ENCODE results near the gene CTDSP1.

CTDSP1 gene

DNA sequence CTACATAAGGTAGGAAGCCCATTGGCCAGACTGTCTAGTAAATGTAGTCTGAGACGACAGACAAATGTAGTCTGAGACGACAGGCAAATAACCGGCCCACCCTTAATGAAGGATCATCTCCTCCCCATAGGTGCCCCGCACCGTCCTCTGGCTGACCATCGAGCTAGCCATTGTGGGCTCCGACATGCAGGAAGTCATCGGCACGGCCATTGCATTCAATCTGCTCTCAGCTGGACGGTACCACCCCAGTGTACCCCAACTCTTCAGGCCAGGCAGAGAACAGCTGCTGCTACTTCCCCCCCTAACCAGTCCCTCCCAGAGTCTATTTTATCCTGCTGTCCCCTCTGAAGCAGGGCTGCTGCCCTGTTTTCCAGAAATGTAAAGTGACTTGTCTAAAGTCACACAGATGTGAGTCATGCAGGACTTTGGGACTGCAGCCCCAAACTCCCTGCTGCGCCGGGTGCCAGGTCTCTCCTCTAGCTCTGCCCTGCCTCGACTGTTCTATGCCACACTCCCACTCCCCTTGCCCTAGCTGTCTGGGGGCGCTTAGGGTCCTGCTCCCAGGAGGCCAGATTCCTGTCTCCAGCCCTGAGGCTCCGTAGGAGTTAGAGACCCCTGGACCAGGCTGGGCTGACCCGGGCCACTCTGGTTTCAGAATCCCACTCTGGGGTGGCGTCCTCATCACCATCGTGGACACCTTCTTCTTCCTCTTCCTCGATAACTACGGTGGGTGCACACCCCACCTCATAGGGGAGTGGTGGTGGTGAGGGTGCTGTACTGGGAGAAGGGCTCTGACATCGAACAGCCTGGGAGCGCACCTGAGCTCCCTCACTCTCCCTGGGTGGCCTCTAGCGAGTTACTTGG is 12.9 kb upstream of the CTDSP1 start:
- TF ChIP-seq CTCF (IDR thresholded peaks at IDR 0.05) = no peak

- TF ChIP-seq CTCF (IDR thresholded peaks at IDR 0.05) = no peak
These were observed 12.1 kb upstream of the CTDSP1 start for GRCh38 chr2:218387369-218388194.

DNA sequence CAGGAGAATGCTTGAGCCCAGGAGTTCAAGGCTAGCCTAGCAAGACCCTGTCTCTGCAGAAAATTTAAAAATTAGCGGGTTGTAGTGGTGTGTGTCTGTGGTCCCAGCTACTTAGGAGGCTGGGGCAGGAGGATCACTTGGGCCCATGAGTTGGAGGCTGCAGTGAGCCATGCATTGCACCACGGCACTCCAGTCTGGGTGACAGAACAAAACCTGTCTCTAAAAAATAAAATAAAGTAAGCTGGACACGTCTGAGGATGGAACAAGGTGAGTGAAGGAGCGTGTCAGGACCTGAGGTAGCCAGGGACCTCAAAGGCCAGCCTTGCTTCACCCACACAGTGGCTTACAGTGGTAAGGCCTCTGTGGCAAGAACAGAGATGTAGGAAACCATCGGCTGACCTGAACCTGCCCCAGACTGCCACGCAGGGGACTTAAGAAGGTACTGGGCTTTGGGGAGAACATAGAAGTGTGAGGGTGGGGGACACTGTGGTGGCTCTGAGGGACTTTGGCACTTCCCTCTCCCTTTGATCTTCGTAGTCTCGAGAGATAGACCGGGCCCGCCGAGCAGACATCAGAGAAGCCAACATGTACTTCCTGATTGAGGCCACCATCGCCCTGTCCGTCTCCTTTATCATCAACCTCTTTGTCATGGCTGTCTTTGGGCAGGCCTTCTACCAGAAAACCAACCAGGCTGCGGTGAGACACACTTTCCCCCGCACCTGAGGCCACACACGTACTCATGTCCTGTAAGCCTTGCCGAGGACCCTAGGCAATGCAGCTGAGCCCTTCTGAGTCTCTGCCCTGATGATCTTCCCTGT is 10.1 kb upstream of the CTDSP1 start:
- TF ChIP-seq CTCF (IDR thresholded peaks at IDR 0.05) = no peak

GRCh38 chr2:218391202-218391601 is 8.5 kb upstream of the CTDSP1 start:
- TF ChIP-seq CTCF (IDR thresholded peaks at IDR 0.05) = no peak

GRCh38 chr2:218392459-218392858 is 7.2 kb upstream of the CTDSP1 start:
- no peak for TF ChIP-seq CTCF (IDR thresholded peaks at IDR 0.05)

DNA sequence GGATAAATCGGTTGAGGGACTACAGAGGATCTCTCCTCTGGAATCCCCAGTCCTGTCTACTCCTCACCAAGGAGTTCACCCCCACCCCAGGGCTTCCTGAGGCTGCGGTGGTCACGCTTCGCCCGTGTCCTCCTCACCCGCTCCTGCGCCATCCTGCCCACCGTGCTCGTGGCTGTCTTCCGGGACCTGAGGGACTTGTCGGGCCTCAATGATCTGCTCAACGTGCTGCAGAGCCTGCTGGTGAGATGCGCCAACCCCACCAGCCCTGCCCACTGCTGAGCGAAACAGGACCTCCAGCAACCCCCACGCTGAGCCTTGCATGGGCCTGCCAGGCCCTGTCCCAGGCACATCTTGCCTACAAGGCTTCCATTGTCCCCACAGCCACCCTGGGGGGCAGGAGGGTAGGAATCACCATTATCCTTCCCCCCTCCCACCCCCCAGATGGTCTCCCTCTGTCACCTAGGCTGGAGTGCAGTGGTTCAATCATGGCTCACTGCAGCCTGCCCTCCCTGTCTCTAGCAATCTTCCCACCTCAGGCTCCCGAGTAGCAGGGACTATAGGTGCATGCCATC is 6.7 kb upstream of the CTDSP1 start:
- TF ChIP-seq CTCF (IDR thresholded peaks at IDR 0.05) = no peak

DNA sequence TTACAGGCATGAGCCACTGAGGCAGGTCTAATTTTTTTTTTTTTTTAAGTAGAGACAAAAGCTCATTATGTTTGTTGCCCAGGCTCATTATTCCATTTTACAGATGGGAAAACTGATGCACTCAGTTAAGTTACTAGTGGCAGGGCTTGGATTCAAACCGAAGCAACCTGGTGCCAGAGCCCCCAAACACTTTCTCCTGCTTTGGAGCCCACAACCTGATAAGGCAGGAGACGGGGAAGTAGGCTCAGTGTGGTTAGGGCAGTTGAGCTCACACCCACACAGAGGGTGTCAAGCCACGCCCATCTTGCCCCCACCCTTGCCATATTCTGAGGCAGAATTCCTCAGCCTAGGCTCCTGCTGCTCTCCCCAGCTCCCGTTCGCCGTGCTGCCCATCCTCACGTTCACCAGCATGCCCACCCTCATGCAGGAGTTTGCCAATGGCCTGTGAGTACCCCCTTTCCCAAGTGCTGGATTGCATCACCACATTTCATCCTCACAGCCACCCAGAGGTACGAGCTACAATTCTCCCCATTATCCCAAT is 5.8 kb upstream of the CTDSP1 start:
- no peak for TF ChIP-seq CTCF (IDR thresholded peaks at IDR 0.05)
